Retinal pigment epithelial cell (primary cell): ENCODE data around the gene PPFIBP1.

Source experiments
- DNase-seq: peaks from one replicate; pipeline ENCODE4 v3.0.0-alpha.2; 2010; ENCODE audit warnings: low read depth
- H3K4me3 ChIP-seq: 2 replicates; pipeline ENCODE4 v1.5.1; 2011; ENCODE audit warnings: mild to moderate bottlenecking, low read length, control low read depth, moderate library complexity
- TF ChIP-seq, protein P1 (sequence below): conservative IDR thresholded peaks from 2 replicates; pipeline ENCODE4 v1.5.1; 2011; ENCODE audit warnings: low read depth, low read length, control low read depth, inconsistent platforms

Gene PPFIBP1

GRCh38 chr12:27491226-27491625 lies 32.8 kb upstream of the PPFIBP1 start:
- DNase-seq = no peak
- TF ChIP-seq, protein P1, sequence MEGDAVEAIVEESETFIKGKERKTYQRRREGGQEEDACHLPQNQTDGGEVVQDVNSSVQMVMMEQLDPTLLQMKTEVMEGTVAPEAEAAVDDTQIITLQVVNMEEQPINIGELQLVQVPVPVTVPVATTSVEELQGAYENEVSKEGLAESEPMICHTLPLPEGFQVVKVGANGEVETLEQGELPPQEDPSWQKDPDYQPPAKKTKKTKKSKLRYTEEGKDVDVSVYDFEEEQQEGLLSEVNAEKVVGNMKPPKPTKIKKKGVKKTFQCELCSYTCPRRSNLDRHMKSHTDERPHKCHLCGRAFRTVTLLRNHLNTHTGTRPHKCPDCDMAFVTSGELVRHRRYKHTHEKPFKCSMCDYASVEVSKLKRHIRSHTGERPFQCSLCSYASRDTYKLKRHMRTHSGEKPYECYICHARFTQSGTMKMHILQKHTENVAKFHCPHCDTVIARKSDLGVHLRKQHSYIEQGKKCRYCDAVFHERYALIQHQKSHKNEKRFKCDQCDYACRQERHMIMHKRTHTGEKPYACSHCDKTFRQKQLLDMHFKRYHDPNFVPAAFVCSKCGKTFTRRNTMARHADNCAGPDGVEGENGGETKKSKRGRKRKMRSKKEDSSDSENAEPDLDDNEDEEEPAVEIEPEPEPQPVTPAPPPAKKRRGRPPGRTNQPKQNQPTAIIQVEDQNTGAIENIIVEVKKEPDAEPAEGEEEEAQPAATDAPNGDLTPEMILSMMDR = no peak
- H3K4me3 ChIP-seq = no peak overlapping the region

DNA sequence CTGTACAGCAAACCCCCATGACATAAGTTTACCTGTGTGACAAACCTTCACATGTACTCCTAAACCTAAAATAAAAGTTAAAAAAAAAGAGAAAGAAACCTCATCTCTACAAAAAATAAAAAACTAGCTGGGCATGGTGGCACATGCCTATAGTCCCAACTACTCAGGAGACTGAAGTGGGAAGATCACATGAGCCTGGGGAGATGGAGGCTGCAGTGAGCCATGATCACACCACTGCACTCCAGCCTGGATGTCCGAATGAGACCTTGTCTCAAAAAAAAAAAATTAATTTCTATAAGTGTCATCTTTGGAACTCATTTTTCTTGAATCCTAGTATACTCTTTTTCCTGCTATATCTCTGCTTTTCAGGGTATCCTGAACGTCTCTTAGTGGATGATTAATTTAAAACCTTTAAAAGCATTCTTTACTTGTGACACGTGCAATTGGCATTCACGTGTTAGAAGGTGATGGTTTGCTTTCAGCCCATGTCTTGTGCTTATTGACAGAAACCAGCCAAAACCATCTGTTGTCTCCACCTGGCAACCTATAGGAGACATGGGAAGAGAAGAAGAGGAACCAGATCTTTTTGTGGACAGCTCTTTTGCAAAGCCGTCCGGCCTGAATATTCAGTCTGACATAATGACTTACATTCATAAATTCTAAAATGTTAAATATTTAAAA lies 30.6 kb upstream of the PPFIBP1 start:
- TF ChIP-seq, protein P1 = no peak
- no peak overlapping the region for H3K4me3 ChIP-seq
- DNase-seq = no peak

- TF ChIP-seq, protein P1 = no peak
- H3K4me3 ChIP-seq = no peak overlapping the region
- DNase-seq = no peak
Observed at GRCh38 chr12:27497446-27497845, 26.6 kb upstream of the PPFIBP1 start.

DNA sequence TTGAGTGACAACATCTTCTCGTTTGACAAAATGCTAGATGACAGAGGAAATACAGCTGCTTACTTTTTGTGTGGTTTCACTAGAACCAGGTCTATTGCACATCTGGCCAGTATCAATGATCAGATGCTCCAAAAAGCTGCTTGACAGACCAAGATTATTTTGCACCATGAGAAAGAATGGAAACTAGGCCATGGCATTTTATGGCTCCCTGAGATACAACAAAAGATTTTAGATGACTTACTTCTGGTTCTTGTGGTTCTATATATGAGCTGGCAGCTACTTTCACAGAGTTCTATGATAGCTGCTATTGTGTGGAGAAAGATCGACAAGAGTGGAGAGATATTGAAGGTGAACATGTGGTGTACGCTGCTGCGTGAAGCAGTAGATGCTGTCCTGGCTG lies 25.9 kb upstream of the PPFIBP1 start:
- no peak overlapping the region for H3K4me3 ChIP-seq
- TF ChIP-seq, protein P1 = no peak
- DNase-seq = no peak

DNA sequence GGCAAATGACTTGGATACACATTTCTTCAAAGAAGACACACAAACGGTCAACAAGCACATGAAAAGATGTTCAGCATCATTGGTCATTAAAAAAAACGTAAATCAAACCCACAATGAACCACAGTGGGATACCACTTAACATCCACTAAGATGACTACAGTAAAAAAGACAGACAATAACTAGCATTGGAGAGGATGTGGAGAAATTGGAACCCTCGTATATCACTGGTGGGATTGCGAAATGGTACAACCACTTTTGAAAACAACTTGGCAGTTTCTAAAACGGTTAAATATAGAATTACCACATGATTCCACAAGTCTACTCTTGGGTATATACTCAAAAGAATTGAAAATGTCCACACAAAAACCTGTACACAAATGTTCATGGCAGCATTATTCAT lies 25.2 kb upstream of the PPFIBP1 start:
- no peak overlapping the region for H3K4me3 ChIP-seq
- DNase-seq = no peak

DNA sequence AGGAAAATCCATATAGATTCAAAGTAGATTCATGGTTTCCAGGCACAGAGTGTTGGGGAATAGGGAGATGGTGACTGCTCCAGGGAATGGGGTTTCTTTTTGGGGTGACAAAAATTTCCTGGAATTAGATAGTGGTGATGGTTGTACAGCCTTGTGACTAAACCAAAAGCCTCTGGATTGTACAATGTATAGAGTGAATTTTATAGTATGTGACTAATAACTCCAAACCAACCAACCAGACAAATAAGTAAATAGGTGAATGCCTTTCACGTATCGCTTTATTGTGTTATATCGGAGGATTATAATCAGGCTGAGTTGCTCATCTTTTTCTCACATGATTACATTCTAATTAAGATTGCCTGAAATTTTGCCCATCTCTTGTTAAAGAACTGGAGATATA lies 24.6 kb upstream of the PPFIBP1 start:
- TF ChIP-seq, protein P1 = no peak
- H3K4me3 ChIP-seq = no peak overlapping the region
- no peak for DNase-seq

More for the DNA sequence above, 25.2 kb upstream of the PPFIBP1 start:
- TF ChIP-seq, protein P1 = no peak

DNA sequence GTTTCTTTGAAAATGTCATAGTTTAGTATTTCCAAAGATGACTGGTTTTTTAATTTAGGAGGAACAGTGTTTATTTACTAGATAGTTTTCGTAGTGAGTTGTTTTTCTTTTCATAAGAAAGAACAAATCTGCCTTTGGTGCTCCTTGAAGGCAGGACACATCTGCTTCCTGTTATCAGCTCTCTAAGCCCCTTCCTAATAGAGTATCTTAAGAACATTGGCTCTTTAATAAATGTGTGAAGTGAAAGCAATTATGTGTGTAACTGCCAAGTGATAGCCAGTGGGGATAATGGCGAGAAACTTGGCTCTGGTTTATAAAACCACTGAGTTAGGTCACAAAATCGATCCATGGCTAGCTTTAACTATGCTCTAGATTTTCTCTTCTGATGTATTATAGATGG lies 23.5 kb upstream of the PPFIBP1 start:
- H3K4me3 ChIP-seq = no peak overlapping the region
- TF ChIP-seq, protein P1 = no peak
- DNase-seq = no peak
